ENCODE data around the gene LYRM9.

Gene LYRM9

DNA sequence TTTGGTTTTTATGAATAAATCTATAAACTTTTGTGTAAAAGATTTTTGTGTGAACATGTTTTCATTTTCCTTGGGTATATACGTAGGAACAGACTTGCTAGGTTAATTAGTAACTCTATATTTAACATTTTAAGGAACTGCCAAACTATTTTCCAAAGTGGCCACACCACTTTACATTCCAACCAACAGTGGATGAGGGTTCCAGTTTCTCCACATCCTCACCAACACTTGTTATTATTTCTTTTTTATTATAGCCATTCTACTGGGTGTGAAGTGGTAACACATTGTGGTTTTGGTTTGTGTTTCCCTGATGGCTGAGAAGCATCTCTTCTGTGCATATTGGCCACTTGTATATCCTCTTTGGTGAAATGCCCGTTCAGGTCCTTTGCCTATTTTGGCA is 20.0 kb downstream of the LYRM9 start:
- H3K4me1 Mint-ChIP-seq: no peaks in the 10 kb centered on the region

DNA sequence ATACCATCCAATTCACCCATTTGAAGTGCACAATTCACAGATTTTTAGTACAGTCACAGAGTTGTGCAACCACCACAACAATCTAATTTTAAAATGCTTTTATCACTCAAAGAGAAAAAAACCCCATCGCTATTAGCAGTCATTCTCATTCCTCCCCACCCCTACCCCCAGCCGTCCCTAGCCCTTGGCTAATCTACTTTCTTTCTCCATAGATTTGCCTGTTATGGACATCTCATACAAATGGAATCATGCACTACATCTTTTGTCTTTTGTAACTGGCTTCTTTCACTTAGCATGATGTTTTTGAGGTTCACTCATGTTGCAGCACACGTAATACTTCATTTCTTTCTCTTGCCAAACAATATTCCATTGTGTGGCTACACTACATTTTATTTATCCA is 20.4 kb downstream of the LYRM9 start:
- Mint-ChIP-seq H3K27me3 (no peaks in the 10 kb centered on the region), H3K9me3 (no peaks in the 10 kb centered on the region), H3K4me3 (no peak overlapping the region), H3K4me1 (no peaks in the 10 kb centered on the region), H3K27ac (no peak overlapping the region), H3K36me3 (peaks cover 5 to 25% of the 10 kb centered on the region in 2 donors)
- no peak for DNase-seq
- no peak for ATAC-seq (replicated peaks)

More for the DNA sequence above, 20.0 kb downstream of the LYRM9 start:
- DNase-seq: no peak
- Mint-ChIP-seq H3K9me3 (no peaks in the 10 kb centered on the region), H3K27me3 (no peaks in the 10 kb centered on the region), H3K36me3 (peaks cover 5 to 25% of the 10 kb centered on the region in 2 donors), H3K27ac (no peak overlapping the region), H3K4me3 (no peak overlapping the region)
- ATAC-seq (replicated peaks): no peak

DNA sequence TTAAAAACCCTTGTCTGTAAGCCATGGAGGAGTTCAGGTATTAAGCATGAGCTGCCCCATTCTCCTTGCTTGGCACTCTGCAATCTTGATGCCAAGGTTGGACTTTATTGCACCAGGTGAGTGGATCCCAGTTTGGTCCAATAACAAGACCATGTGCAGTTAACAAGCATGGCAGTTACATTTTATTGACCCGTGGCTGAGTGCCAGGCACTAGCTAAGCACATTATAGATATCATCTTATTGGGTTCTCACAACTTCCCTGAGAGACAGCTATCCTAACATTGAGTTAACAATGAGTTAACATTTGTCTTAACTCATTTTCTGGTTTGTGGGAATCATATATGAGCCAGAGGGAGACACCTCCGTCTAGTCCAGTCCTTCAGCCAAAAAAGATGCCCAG is 21.8 kb downstream of the LYRM9 start:
- no peak overlapping the region for H3K27ac Mint-ChIP-seq
- H3K36me3 Mint-ChIP-seq: peaks cover 5 to 22% of the 10 kb centered on the region in 2 donors
- ATAC-seq (replicated peaks): no peak

DNA sequence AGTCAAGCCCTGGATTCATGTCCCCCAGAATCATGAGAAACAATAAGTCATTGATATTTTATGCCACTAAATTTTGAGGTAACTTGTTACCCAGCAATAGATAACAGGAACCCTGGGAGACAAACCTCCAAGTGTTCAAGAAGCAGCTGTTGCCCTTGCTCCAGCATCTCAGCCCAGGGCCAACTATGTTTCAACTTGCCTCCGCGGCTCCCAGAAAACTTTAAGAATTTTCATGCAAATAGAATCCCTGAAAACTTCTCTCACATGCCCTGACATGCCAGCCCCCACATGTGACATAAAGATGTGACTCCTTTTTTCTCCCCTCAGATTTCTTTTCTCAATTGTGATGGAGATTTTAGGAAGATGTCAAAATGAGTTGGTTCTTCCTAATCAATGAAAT is 22.8 kb downstream of the LYRM9 start:
- Mint-ChIP-seq H3K27ac (no peak overlapping the region), H3K4me1 (no peaks in the 10 kb centered on the region), H3K36me3 (peaks cover 5 to 14% of the 10 kb centered on the region in 2 donors), H3K4me3 (no peak overlapping the region), H3K9me3 (no peaks in the 10 kb centered on the region), H3K27me3 (no peaks in the 10 kb centered on the region)
- ATAC-seq (replicated peaks) (no peak), DNase-seq (no peak)

More for the DNA sequence above, 21.8 kb downstream of the LYRM9 start:
- Mint-ChIP-seq H3K4me3 (no peak overlapping the region), H3K9me3 (no peaks in the 10 kb centered on the region), H3K27me3 (no peaks in the 10 kb centered on the region), H3K4me1 (no peaks in the 10 kb centered on the region)
- no peak for DNase-seq

DNA sequence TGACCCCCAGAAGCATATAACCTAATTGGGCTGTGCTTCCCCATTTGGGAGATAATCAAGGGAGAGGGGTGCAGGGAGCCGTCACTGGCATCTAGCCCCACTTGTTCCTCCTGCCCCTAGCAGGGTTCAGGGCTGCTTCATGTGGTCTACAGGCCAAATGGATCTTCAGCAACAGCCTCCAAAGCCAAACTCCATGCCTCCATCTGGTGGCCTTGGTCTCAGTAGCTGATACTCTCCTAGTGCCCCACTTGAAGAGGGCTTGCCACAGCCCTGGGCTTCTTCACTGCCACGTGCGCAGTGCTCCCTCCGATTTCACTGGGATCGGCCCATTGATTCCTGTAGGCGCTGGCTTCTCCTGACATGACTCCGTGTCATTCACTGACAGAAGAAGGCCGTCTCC is 24.6 kb downstream of the LYRM9 start:
- Mint-ChIP-seq H3K27ac (no peak overlapping the region), H3K27me3 (no peaks in the 10 kb centered on the region), H3K4me3 (no peak overlapping the region), H3K9me3 (no peaks in the 10 kb centered on the region), H3K36me3 (peaks cover 2 to 3% of the 10 kb centered on the region in 2 donors), H3K4me1 (no peaks in the 10 kb centered on the region)
- DNase-seq (no peak), ATAC-seq (replicated peaks) (no peak)

DNA sequence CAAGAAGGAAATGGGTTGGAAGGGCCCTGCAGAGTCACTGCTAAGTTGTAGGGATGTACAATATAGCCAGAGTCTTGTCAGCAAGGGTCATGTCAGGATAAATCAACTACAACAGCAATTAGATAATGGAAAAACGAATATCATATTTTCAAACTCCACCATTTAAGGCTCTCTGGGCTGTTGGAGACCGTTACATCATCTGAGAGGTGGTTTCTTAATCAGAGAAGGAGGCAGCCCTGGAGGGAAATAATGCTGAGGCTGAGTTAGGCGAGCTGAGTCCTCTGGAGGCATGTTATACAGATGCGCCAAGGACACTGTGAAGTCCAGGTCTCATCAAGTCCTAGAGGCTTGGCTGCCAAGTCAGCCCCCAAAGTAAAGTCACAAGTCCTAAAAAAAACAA is 30.3 kb downstream of the LYRM9 start:
- H3K9me3 Mint-ChIP-seq: no peaks in the 10 kb centered on the region
- H3K27ac Mint-ChIP-seq: no peak overlapping the region
- peaks cover 0 to 9% of the 10 kb centered on the region in 2 donors for H3K27me3 Mint-ChIP-seq
- H3K4me1 Mint-ChIP-seq: no peaks in the 10 kb centered on the region
- DNase-seq (no peak), ATAC-seq (replicated peaks) (no peak)
- H3K4me3 Mint-ChIP-seq: no peak overlapping the region
- H3K36me3 Mint-ChIP-seq: no peaks in the 10 kb centered on the region

DNA sequence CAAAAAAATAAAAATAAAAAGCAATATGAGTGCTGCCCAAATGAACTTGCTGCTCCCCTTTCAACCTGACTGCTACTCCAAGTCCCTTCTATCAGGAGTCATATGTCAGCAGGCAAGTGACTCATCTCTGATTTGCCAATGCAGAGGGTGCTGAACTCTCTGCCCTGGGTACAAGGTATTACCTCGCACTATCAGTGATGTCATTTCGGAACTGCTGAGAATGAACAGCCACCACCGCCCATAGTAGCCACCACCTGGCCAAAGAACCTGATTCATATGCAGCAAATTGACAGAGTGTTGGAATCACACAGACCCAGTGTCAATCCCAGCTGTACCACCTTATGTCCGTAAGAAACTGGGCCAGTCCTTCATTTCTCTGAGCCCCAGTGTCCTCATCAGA is 31.2 kb downstream of the LYRM9 start:
- H3K27ac Mint-ChIP-seq: no peak overlapping the region
- no peak overlapping the region for H3K4me3 Mint-ChIP-seq
- H3K27me3 Mint-ChIP-seq: peaks cover 0 to 9% of the 10 kb centered on the region in 2 donors
- DNase-seq: no peak
- H3K36me3 Mint-ChIP-seq: no peaks in the 10 kb centered on the region
- H3K4me1 Mint-ChIP-seq: no peaks in the 10 kb centered on the region
- no peaks in the 10 kb centered on the region for H3K9me3 Mint-ChIP-seq
- ATAC-seq (replicated peaks): no peak

DNA sequence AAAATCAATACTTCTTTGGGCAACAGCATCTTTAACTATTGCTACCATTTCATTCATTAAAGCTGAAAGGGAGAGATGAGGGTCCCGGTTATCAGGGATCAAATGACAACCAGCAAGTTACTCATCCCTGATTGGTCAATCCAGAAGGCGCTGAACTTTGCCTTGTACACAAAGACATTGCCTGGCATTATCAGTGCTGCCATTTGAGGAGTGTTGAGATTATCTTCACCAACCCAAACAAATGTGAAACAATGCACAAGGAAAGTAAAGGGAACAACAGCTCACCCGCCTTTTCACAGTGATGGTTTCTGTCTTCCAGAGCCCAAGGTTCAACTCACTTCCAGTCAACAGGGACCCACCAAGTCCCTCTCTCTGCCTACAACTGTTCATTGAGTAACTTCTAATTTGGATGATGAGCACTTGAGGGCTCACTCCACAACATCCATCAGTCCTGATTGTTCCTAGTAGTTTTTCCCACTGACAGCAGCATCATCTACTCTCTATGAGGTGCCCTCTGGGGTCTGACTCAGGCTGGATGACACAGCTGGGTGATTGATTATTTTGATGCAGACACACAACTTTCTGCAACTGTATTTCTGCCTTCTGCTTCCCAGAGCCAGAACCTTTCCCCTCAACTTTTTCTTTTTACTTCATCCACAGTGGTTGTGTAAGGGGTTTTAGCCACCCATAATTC is 32.0 kb downstream of the LYRM9 start:
- H3K36me3 Mint-ChIP-seq: no peaks in the 10 kb centered on the region
- no peak for ATAC-seq (replicated peaks)
- H3K4me3 Mint-ChIP-seq: no peak overlapping the region
- H3K4me1 Mint-ChIP-seq: no peaks in the 10 kb centered on the region
- peaks cover 0 to 9% of the 10 kb centered on the region in 2 donors for H3K27me3 Mint-ChIP-seq
- H3K27ac Mint-ChIP-seq: no peak overlapping the region
- DNase-seq: no peak
- no peaks in the 10 kb centered on the region for H3K9me3 Mint-ChIP-seq

DNA sequence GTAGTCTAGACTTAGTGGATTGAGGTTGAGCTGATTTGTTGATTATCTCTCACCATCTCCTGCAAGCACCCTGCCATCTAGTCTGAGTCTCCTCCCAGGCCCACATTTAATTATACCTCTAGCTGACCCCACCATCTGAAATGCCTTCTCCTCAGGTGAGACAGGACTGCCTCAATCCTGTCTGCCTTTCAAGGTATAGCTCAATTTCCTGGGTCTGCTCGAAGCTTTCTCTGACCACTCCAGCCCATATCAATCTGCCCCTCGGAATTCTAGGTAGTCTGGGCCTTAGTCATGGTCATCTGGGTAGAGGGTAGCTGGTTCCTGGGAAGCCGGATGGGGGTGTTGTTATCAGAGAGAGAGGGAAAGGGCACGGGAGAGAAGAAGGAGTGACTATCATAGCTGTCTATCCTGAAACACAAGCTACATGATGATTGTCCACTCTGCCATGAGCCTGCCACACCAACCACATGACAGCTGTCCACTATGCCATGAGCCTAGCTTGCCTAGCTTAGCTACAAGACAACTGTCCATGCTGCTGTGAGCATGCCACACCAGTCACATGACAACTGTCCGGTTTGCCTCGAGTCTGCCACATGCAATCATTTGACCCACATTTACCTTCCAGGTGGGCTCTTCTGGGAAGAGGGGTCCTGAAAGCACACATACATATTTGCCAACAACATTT is 34.4 kb downstream of the LYRM9 start:
- ATAC-seq (replicated peaks): no peak
- Mint-ChIP-seq H3K36me3 (no peaks in the 10 kb centered on the region), H3K27ac (no peak overlapping the region), H3K4me3 (no peak overlapping the region), H3K4me1 (no peaks in the 10 kb centered on the region), H3K9me3 (peaks cover 0 to 5% of the 10 kb centered on the region in 2 donors), H3K27me3 (peaks cover 9 to 14% of the 10 kb centered on the region in 2 donors)
- DNase-seq: no peak

DNA sequence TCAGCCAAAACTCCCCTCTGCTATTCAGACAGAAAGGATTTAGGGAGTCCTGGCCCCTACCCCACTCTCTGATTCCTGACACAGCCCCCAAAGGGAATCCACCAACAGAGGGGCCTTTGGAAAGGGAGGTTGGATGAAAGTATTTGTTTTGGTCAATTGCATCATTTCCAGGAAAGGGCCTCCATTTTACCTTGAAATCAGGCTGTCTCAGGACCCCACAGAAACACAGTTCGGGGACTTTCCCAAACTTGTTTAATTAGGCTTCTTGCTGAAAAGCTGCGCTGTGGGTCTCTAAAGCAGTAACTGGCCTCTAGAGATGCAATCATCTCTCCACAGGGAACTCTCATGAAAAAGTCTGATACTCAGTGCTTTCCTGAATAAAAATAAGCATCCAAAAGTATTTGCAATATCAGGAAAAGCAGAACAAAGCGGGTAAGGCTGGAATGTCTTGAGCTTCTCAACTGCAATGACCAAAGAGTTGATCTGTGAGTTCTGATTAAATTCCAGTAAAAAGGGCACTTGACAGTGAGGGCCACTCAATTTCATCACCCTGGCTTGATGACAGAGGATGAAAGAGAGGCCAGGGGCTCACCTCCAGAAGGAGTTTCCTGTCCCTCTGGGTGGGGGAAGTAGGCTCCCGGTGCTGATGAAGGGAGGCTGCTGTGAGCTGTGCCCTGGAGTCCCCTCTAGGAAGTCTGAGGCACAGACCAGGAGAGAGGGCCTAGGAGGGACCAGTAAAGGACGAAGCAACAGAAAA is 36.3 kb downstream of the LYRM9 start:
- DNase-seq (no peak), ATAC-seq (replicated peaks) (no peak)
- peaks cover 17 to 18% of the 10 kb centered on the region in 2 donors for H3K27me3 Mint-ChIP-seq
- no peak overlapping the region for H3K4me3 Mint-ChIP-seq
- peaks cover 0 to 5% of the 10 kb centered on the region in 2 donors for H3K9me3 Mint-ChIP-seq
- H3K4me1 Mint-ChIP-seq: no peaks in the 10 kb centered on the region
- H3K36me3 Mint-ChIP-seq: no peaks in the 10 kb centered on the region
- no peak overlapping the region for H3K27ac Mint-ChIP-seq

DNA sequence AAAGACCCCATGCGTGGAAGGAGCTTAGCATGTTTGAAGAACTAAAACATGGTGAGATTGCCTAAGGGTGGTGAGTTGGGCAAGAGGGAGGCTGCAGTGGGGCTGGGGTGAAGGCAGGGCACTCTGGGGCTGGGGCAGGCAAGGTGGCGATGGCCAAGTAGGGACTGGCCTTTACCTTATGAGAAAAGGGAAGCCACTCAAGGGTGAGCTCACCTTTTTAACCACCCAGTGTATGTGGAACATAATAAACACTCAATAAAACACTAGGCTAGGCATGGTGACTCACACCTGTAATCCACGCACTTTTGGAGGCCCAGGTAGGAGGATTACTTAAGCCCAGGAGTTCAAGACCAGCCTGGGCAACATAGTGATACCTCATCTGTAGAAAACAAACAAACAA is 37.7 kb downstream of the LYRM9 start:
- peaks cover 0 to 5% of the 10 kb centered on the region in 2 donors for H3K9me3 Mint-ChIP-seq
- DNase-seq (no peak), ATAC-seq (replicated peaks) (peak; percentile 23 to 34)
- H3K4me3 Mint-ChIP-seq: no peak overlapping the region
- no peak overlapping the region for H3K27ac Mint-ChIP-seq
- peaks cover 15 to 17% of the 10 kb centered on the region in 2 donors for H3K27me3 Mint-ChIP-seq
- H3K4me1 Mint-ChIP-seq: no peaks in the 10 kb centered on the region
- no peaks in the 10 kb centered on the region for H3K36me3 Mint-ChIP-seq

DNA sequence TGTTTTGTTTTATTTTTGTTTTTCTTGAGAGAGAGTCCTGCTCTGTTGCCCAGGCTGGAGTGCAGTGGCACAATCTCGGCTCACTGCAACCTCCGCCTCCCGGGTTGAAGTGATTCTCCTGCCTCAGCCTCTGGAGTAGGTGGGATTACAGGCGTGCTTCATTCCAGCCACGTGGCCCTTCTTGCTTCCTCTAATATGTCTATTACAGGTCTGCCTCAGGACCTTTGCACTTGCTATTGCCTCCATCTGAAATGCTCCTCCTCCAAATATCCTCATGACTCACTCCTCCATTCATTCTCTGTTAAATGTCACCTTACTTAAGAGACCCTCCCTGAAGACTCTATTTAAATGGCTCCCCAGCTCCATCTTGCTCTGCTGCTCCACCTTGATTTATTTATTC is 39.0 kb downstream of the LYRM9 start:
- H3K4me3 Mint-ChIP-seq: no peak overlapping the region
- no peaks in the 10 kb centered on the region for H3K4me1 Mint-ChIP-seq
- peaks cover 0 to 5% of the 10 kb centered on the region in 2 donors for H3K9me3 Mint-ChIP-seq
- DNase-seq (no peak), ATAC-seq (replicated peaks) (no peak)
- H3K36me3 Mint-ChIP-seq: no peaks in the 10 kb centered on the region
- H3K27me3 Mint-ChIP-seq: peaks cover 8 to 17% of the 10 kb centered on the region in 2 donors
- H3K27ac Mint-ChIP-seq: no peak overlapping the region

DNA sequence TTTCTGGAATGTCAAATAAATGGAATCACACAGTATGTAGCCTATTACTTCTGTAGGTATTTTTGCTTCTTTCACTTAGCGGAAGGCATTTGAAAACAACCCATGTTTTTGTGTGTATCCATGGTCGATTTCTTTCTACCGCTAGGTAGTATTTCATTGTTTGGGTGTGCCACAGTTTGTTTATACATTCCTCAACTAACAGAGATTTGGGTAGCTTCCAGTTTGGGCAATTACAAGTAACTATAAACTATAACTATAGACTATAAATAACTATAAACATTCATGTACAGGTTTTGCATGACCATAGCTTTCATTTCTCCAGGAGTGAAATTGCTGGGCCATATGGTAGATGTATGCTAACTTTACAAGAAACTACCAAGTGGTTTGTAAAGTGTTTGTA is 40.1 kb downstream of the LYRM9 start:
- ATAC-seq (replicated peaks): no peak
- no peaks in the 10 kb centered on the region for H3K4me1 Mint-ChIP-seq
- no peak overlapping the region for H3K4me3 Mint-ChIP-seq
- no peak for DNase-seq
- H3K36me3 Mint-ChIP-seq: no peaks in the 10 kb centered on the region
- peaks cover 8 to 25% of the 10 kb centered on the region in 2 donors for H3K27me3 Mint-ChIP-seq
- H3K27ac Mint-ChIP-seq: no peak overlapping the region
- H3K9me3 Mint-ChIP-seq: peaks cover 0 to 5% of the 10 kb centered on the region in 2 donors

DNA sequence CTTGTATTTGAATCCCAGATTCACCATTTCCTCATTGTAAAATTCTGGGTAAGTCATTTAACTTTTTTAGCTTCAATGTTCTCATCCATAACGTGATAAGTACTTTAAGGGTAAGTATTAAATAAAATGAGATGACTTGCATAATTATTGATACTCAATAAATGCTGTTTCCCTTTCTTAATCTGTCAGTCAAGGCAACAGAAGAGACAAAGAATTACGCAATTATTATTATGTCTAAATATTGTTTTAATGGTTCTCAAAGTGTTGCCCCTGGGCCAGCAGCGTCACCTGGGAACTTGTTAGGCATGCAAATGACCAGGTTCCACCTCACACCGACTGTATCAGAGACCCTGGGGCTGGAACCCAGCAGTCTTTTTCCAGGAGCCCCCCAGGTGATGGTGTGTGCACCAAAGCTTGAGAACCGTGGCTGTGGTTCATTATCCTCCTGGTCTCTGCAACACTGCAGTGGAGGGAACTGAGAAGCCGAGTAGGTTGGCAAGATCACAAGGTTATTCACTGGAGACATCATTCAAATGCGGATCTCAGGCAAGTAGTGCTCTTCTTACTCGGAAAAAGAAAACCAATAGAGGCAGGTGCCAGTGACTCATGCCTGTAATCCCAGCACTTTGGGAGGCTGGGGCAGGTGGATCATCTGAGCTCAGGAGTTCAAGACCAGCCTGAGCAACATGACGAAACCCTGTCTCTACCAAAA is 43.5 kb downstream of the LYRM9 start:
- Mint-ChIP-seq H3K27me3 (peaks cover 4 to 24% of the 10 kb centered on the region in 2 donors), H3K4me1 (peaks cover 12 to 16% of the 10 kb centered on the region in 2 donors), H3K9me3 (peaks cover 0 to 2% of the 10 kb centered on the region in 2 donors), H3K27ac (no peak overlapping the region), H3K36me3 (no peaks in the 10 kb centered on the region), H3K4me3 (no peak overlapping the region)
- ATAC-seq (replicated peaks): no peak
- DNase-seq: no peak

All from stimulated activated naive B cell treated with anti-CD40 and anti-IgM and Interleukin-4, amounts not matched to agents 10 μg/mL and 1 μg/mL and 100 μg/mL, for 72 hours (primary cell).